ENCODE measurements around the gene PARD3.
"Not testable (repeated sequence)": the region's sequence is repeated elsewhere in the genome, so short reads cannot be mapped to it uniquely, and the experiment has no call there.

DNA sequence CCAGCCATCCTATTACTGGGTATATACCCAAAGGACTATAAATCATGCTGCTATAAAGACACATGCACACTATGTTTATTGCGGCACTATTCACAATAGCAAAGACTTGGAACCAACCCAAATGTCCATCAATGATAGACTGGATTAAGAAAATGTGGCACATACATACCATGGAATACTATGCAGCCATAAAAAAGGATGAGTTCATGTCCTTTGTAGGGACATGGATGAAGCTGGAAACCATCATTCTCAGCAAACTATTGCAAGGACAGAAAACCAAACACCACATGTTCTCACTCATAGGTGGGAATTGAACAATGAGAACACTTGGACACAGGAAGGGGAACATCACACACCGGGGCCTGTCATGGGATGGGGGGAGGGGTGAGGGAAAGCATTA, 546.7 kb downstream of the PARD3 start:
- not testable (repeated sequence) for TF ChIP-seq CTCF, POLR2A (IDR thresholded peaks at IDR 0.05)
